ENCODE results near the gene TLK1. TPM values are rescaled to one million over a fixed set of nuclear protein-coding genes. Genes with fewer than 3 reads are reported as not detected.

Gene TLK1
- total and polyA plus RNA-seq, 10 of the 15 experiments (the other 5 are each of a cell fraction or from before 2014, with no cell fraction given), result 25.1 to 126 (median 57.3) TPM

GRCh38 chr2:171136024-171136423 is 24.7 kb downstream of the TLK1 start (continued):
- TF ChIP-seq, protein P1, sequence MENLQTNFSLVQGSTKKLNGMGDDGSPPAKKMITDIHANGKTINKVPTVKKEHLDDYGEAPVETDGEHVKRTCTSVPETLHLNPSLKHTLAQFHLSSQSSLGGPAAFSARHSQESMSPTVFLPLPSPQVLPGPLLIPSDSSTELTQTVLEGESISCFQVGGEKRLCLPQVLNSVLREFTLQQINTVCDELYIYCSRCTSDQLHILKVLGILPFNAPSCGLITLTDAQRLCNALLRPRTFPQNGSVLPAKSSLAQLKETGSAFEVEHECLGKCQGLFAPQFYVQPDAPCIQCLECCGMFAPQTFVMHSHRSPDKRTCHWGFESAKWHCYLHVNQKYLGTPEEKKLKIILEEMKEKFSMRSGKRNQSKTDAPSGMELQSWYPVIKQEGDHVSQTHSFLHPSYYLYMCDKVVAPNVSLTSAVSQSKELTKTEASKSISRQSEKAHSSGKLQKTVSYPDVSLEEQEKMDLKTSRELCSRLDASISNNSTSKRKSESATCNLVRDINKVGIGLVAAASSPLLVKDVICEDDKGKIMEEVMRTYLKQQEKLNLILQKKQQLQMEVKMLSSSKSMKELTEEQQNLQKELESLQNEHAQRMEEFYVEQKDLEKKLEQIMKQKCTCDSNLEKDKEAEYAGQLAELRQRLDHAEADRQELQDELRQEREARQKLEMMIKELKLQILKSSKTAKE (IDR thresholded peaks at IDR 0.05; ENCODE audit: low read depth, poor library complexity, severe bottlenecking), result peak; percentile 14
- no peak for TF ChIP-seq ZNF622 (IDR thresholded peaks at IDR 0.05)
- peak; percentile 29; the same call in 1 of the 2 replicates for TF ChIP-seq EED (IDR thresholded peaks at IDR 0.05; ENCODE audit: low read depth)
- TF ChIP-seq ETV6 (conservative IDR thresholded peaks at IDR 0.05 in 1 of 2, IDR thresholded peaks at IDR 0.05 in 1 of 2; ENCODE audit: borderline replicate concordance in 1 of 2, low read depth in 1 of 2), result peak in 1 of 2 experiments; percentile 13; a peak in 1 of 4 replicates
- peak; percentile 63; the same call in 1 of the 2 replicates for TF ChIP-seq CREB1 (IDR thresholded peaks at IDR 0.05; ENCODE audit: low read depth)
- TF ChIP-seq IKZF2 (IDR thresholded peaks at IDR 0.05), result peak; percentile 23 to 30; a peak in 1 of 4 replicates
- TF ChIP-seq RUNX3 (IDR thresholded peaks at IDR 0.05; ENCODE audit: low read length), result peak; percentile 65

DNA sequence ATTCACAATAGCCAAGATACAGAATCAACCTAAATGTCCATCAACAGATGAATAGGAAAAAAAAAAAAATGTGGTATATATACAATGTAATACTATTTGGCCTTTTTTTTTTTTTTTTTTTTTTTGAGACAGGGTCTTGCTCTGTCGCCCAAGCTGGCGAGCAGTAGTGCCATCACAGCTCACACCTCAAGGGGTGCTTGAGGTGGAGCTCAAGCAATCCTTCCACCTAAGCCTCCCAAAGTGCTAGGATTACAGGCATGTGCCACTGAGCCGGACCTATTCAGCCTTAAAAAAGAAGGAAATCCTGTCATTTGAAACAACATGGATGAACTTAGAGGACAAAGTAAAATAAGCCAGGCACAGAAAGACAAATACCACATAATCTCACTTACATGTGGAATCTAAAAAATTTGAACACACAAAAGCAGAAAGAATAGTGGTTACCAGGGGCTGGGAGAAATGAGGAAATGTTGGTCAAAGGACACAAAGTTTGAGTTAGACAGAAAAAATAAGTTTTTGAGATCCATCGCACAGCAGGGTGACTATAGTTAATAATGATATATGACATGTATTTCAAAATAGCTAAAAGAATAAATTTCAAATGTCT is 26.0 kb downstream of the TLK1 start:
- Histone ChIP-seq H3K4me3 (no peak overlapping the region), H3K79me2 (ENCODE audit: control insufficient read depth, insufficient read depth, low read length) (peaks cover 98% of the 10 kb centered on the region), H3K9ac (ENCODE audit: control insufficient read depth, insufficient read depth, low read length) (no peak overlapping the region), H3K36me3 (ENCODE audit: control insufficient read depth in 2 of 2, insufficient read depth in 2 of 2, low read length in 1 of 2) (peaks cover under 1 to 6% of the 10 kb centered on the region in 2 experiments; a peak in 3 of 4 replicates), H3K27me3 (replicated peaks in 1 of 2; ENCODE audit: control insufficient read depth in 2 of 2, insufficient read depth in 2 of 2, low read length in 1 of 2) (no peaks in the 10 kb centered on the region), H3K4me2 (ENCODE audit: control insufficient read depth, insufficient read depth) (no peak overlapping the region), H3K27ac (ENCODE audit: control insufficient read depth, insufficient read depth) (no peak overlapping the region), H2AFZ (ENCODE audit: control insufficient read depth, low read depth, low read length) (no peak overlapping the region), H3K4me1 (ENCODE audit: control insufficient read depth, insufficient read depth, low read length) (peaks cover 30% of the 10 kb centered on the region), H4K20me1 (ENCODE audit: control insufficient read depth, insufficient read depth) (peaks cover 10% of the 10 kb centered on the region), H3K9me3 (replicated peaks; ENCODE audit: control insufficient read depth, insufficient read depth, low read length) (no peaks in the 10 kb centered on the region; the same call in 2 of the 3 replicates)
- FAIRE-seq (no peak), ATAC-seq (no peak), DNase-seq (ENCODE audit: low read depth, low spot score) (no peak)
- CTCF ChIA-PET, result interaction anchor here (1.0 to 2.5 kb wide), 6 partner anchors 9 to 282 kb away, joined by 4 to 9 read pairs (median 6); no protein-coding TSS in a partner anchor
- in situ Hi-C loops (cut with MboI), result no loop called here
- SMC1A ChIA-PET (ENCODE audit: uncharacterized antibody, unreplicated experiment), result interaction anchor here (0.6 to 5.6 kb wide), 9 partner anchors 9 to 958 kb away, joined by 3 to 69 read pairs (median 4); no protein-coding TSS in a partner anchor
- intact Hi-C loops (cut with micrococcal nuclease; ENCODE audit: unreplicated experiment), result no loop called here
- POLR2A ChIA-PET, result interaction anchor here (0.6 to 0.9 kb wide), 3 partner anchors 9 to 595 kb away, joined by 3 to 4 read pairs (median 4); no protein-coding TSS in a partner anchor
- WGBS (ENCODE audit: insufficient coverage, insufficient replicate concordance, low lambda C conversion rate, missing lambda C conversion rate), result 96% methylated on average over 2 of the region's 4 CpGs
- RAD21 ChIA-PET (ENCODE audit: unreplicated experiment), result interaction anchor here (0.6 to 1.2 kb wide), 3 partner anchors 15 to 205 kb away, joined by 3 to 4 read pairs (median 3); no protein-coding TSS in a partner anchor
- no TSS peak for BruUV-seq (replicated peaks)
- TF ChIP-seq JUNB (IDR thresholded peaks at IDR 0.05) (no peak), KAT2A (conservative IDR thresholded peaks at IDR 0.05; ENCODE audit: control insufficient read depth, low read depth, low read length) (no peak), BMI1 (IDR thresholded peaks at IDR 0.05; ENCODE audit: borderline replicate concordance) (no peak), EZH2 (IDR thresholded peaks at IDR 0.05; ENCODE audit: borderline replicate concordance, control insufficient read depth, low read depth, low read length) (no peak), POLR2A (IDR thresholded peaks at IDR 0.05; ENCODE audit: low read depth, low read length) (no peak), POLR2AphosphoS5 (IDR thresholded peaks at IDR 0.05; ENCODE audit: low read length) (no peak), CBX3 (IDR thresholded peaks at IDR 0.05; ENCODE audit: borderline replicate concordance, low read depth) (no peak), MEF2A (IDR thresholded peaks at IDR 0.05; ENCODE audit: insufficient read depth, low read depth, low read length) (no peak), CHD4 (IDR thresholded peaks at IDR 0.05) (no peak), MTA3 (IDR thresholded peaks at IDR 0.05; ENCODE audit: borderline replicate concordance, low read length) (no peak), LARP7 (IDR thresholded peaks at IDR 0.05) (no peak), KLF5 (IDR thresholded peaks at IDR 0.05; ENCODE audit: partially characterized antibody) (no peak)
- TF ChIP-seq, protein P2, sequence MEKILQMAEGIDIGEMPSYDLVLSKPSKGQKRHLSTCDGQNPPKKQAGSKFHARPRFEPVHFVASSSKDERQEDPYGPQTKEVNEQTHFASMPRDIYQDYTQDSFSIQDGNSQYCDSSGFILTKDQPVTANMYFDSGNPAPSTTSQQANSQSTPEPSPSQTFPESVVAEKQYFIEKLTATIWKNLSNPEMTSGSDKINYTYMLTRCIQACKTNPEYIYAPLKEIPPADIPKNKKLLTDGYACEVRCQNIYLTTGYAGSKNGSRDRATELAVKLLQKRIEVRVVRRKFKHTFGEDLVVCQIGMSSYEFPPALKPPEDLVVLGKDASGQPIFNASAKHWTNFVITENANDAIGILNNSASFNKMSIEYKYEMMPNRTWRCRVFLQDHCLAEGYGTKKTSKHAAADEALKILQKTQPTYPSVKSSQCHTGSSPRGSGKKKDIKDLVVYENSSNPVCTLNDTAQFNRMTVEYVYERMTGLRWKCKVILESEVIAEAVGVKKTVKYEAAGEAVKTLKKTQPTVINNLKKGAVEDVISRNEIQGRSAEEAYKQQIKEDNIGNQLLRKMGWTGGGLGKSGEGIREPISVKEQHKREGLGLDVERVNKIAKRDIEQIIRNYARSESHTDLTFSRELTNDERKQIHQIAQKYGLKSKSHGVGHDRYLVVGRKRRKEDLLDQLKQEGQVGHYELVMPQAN (conservative IDR thresholded peaks at IDR 0.05), result no peak
